ENCODE measurements around the gene CSAD.

- TF ChIP-seq CTCF (conservative IDR thresholded peaks at IDR 0.05), result no peak
- no peak for TF ChIP-seq EZH2 (IDR thresholded peaks at IDR 0.05; ENCODE audit: low read depth)
Measured at GRCh38 chr12:53214221-53214620, 33.5 kb upstream of the CSAD start.
